ENCODE measurements around the gene C21orf58.

C21orf58 gene

GRCh38 chr21:46286648-46287002, 37.0 kb downstream of the C21orf58 start:
- no peak for TF ChIP-seq CTCF (IDR thresholded peaks at IDR 0.05; ENCODE audit: insufficient read depth, low read length, missing control alignments)
- DNase-seq (ENCODE audit: low read depth, low spot score): no peak
- CTCF ChIA-PET: interaction anchor here (1.8 kb wide), 1 partner anchor 12 kb away, joined by 6 read pairs; no protein-coding TSS in a partner anchor
- POLR2A ChIA-PET: interaction anchor here (1.0 kb wide), 1 partner anchor 36 kb away, joined by 4 read pairs; no protein-coding TSS in a partner anchor
- peak overlapping the region; percentile 77 for H3K4me3 ChIP-seq (ENCODE audit: low read depth, low read length)

- TF ChIP-seq CTCF (IDR thresholded peaks at IDR 0.05; ENCODE audit: insufficient read depth, low read length, missing control alignments): peak; percentile 69
- H3K4me3 ChIP-seq (ENCODE audit: low read depth, low read length): peak within 1 kb of the TSS; percentile 77
- ChIA-PET POLR2A (interaction anchor here (0.6 to 1.2 kb wide), 9 partner anchors 11 to 243 kb away, joined by 3 to 5 read pairs (median 4); a partner anchor contains a TSS), CTCF (interaction anchor here (1.0 to 3.5 kb wide), 6 partner anchors 10 to 316 kb away, joined by 3 to 19 read pairs (median 5); no protein-coding TSS in a partner anchor)
- no peak for DNase-seq (ENCODE audit: low read depth, low spot score)
Observed at GRCh38 chr21:46285761-46286647, 37.7 kb downstream of the C21orf58 start, which contains the start of gene YBEY. Gene YBEY (plus strand): TSS chr21:46286342. CDS start chr21:46286914, 572 bp downstream.

GRCh38 chr21:46285206-46285661, 38.4 kb downstream of the C21orf58 start, which contains the start of gene MCM3AP:
Gene MCM3AP (minus strand): TSS chr21:46285611. CDS start chr21:46285286, 325 bp downstream.
- no peak for DNase-seq (ENCODE audit: low read depth, low spot score)
- POLR2A ChIA-PET: interaction anchor here (0.6 to 1.2 kb wide), 7 partner anchors 10 to 354 kb away, joined by 3 to 5 read pairs (median 3); no protein-coding TSS in a partner anchor
- CTCF ChIA-PET: interaction anchor here (1.0 to 3.5 kb wide), 10 partner anchors 10 to 316 kb away, joined by 3 to 19 read pairs (median 5); no protein-coding TSS in a partner anchor
- TF ChIP-seq CTCF (IDR thresholded peaks at IDR 0.05; ENCODE audit: insufficient read depth, low read length, missing control alignments): no peak
- H3K4me3 ChIP-seq (ENCODE audit: low read depth, low read length): peak within 1 kb of the TSS; percentile 77

GRCh38 chr21:46284733-46285132, 38.9 kb downstream of the C21orf58 start:
- ChIA-PET POLR2A (interaction anchor here (0.7 kb wide), 1 partner anchor 355 kb away, joined by 3 read pairs; no protein-coding TSS in a partner anchor), CTCF (interaction anchor here (0.6 to 3.5 kb wide), 9 partner anchors 10 to 315 kb away, joined by 3 to 19 read pairs (median 5); no protein-coding TSS in a partner anchor)
- no peak for TF ChIP-seq CTCF (IDR thresholded peaks at IDR 0.05; ENCODE audit: insufficient read depth, low read length, missing control alignments)
- H3K4me3 ChIP-seq (ENCODE audit: low read depth, low read length): peak overlapping the region; percentile 77
- no peak for DNase-seq (ENCODE audit: low read depth, low spot score)

GRCh38 chr21:46284077-46284644, 39.5 kb downstream of the C21orf58 start:
- H3K4me3 ChIP-seq (ENCODE audit: low read depth, low read length): no peak overlapping the region
- ChIA-PET CTCF (interaction anchor here (0.6 to 3.5 kb wide), 7 partner anchors 14 to 315 kb away, joined by 3 to 19 read pairs (median 3); no protein-coding TSS in a partner anchor), POLR2A (no interaction called here)
- DNase-seq (ENCODE audit: low read depth, low spot score): no peak
- no peak for TF ChIP-seq CTCF (IDR thresholded peaks at IDR 0.05; ENCODE audit: insufficient read depth, low read length, missing control alignments)
